SK-N-SH treated with all-trans-retinoic acid at 6 μM for 48 hours (cell line): ENCODE measurements around the gene TPH2.

Source experiments
- ARNTL ChIP-seq: fragments of 450-650 bp; formaldehyde crosslinking; IDR thresholded peaks from 2 replicates; pipeline ENCODE4 v1.5.0; 2020; ENCODE audit warnings: low read depth, mild to moderate bottlenecking, moderate library complexity, borderline replicate concordance
- CREB5 ChIP-seq: fragments of 250-450 bp; sonication (Bioruptor Pico); IDR thresholded peaks from 2 replicates; pipeline ENCODE4 v1.5.1; 2020; ENCODE audit warnings: low read depth, mild to moderate bottlenecking, moderate library complexity
- TOX ChIP-seq: fragments of 250-450 bp; sonication (Bioruptor Pico); IDR thresholded peaks from 2 replicates; pipeline ENCODE4 v1.8.0; 2021; ENCODE audit warnings: mild to moderate bottlenecking, moderate library complexity, borderline replicate concordance
- ZFP30 ChIP-seq: fragments of 450-650 bp; formaldehyde crosslinking; IDR thresholded peaks from 2 replicates; pipeline ENCODE4 v1.5.0; 2022; ENCODE audit warnings: mild to moderate bottlenecking, moderate library complexity
- ZNF8 ChIP-seq: fragments of 450-650 bp; formaldehyde crosslinking; IDR thresholded peaks from 2 replicates; pipeline ENCODE4 v1.5.0; 2020; ENCODE audit warnings: mild to moderate bottlenecking, moderate library complexity

- TF ChIP-seq ZFP30 (CRISPR knock-in tag) (no peak), ZNF8 (CRISPR knock-in tag) (no peak), ARNTL (CRISPR knock-in tag) (no peak), CREB5 (CRISPR knock-in tag) (no peak), TOX (no peak)
Measured at GRCh38 chr12:71941174-71941573, 2.5 kb downstream of the TPH2 start.
